SK-N-SH (cell line): ENCODE results near the gene PARP1. TPM values are rescaled to one million over a fixed set of nuclear protein-coding genes. Genes with fewer than 3 reads are reported as not detected.

Source experiments
- CTCF ChIA-PET: fragments of 300-600, 350-600 bp; formaldehyde crosslinking; extraction: SDS; loops from one replicate; lab custom pipeline; 2021; lab: Yijun Ruan, JAX
- POLR2A ChIA-PET: fragments of 350-600 bp; sonication (Branson Sonifier 250); formaldehyde crosslinking; extraction: SDS; loops from one replicate; lab custom pipeline; 2020; ENCODE audit warnings: antibody characterized with exemption, inconsistent platforms; lab: Yijun Ruan, JAX
- DNase-seq: peaks from one replicate; pipeline ENCODE4 v3.0.0; 2012
- H2AFZ ChIP-seq: fragments of 200-600 bp; sonication (generic); 2 replicates; pipeline ENCODE4 v1.8.1; 2016; ENCODE audit warnings: antibody characterized with exemption, mild to moderate bottlenecking, low read depth
- H3F3A ChIP-seq: fragments of 200-600 bp; sonication (generic); replicated peaks from 2 replicates; pipeline ENCODE3; 2016; ENCODE audit warnings: antibody characterized with exemption, mild to moderate bottlenecking; ENCODE audit not compliant: insufficient read depth
- H3K27ac ChIP-seq, 2 experiments: fragments of 200-500 bp in 1 of 2; fragments of 200-600 bp in 1 of 2; sonication (Bioruptor generic) in 1 of 2; sonication (generic), shearing (Covaris generic) in 1 of 2; 2 replicates each; pipeline versions ENCODE4 v1.5.1 to v1.6.1; 2014 to 2016; ENCODE audit warnings: low read depth in 2 of 2, inconsistent platforms in 1 of 2, low read length in 1 of 2, mild to moderate bottlenecking in 1 of 2, mixed read lengths in 1 of 2
- H3K27me3 ChIP-seq: fragments of 200-600 bp; sonication (generic), shearing (Covaris generic); 2 replicates; pipeline ENCODE4 v1.6.1; 2016; ENCODE audit warnings: mixed run types; ENCODE audit not compliant: insufficient read depth
- H3K36me3 ChIP-seq, 2 experiments: fragments of 200-500 bp in 1 of 2; fragments of 200-600 bp in 1 of 2; sonication (Bioruptor generic) in 1 of 2; sonication (generic) in 1 of 2; replicated peaks in 1 of 2; 2 replicates each; pipeline versions ENCODE3 to v1.5.1; 2014 to 2016; ENCODE audit warnings: low read length in 1 of 2, mild to moderate bottlenecking in 1 of 2; ENCODE audit not compliant: insufficient read depth in 2 of 2, control insufficient read depth in 1 of 2
- H3K4me1 ChIP-seq, 2 experiments: fragments of 200-500 bp in 1 of 2; fragments of 200-600 bp in 1 of 2; sonication (Bioruptor generic) in 1 of 2; sonication (generic), shearing (Covaris generic) in 1 of 2; 2 replicates each; pipeline versions ENCODE4 v1.5.1 to v1.6.1; 2014 to 2016; ENCODE audit warnings: low read depth in 1 of 2, low read length in 1 of 2, mixed run types in 1 of 2; ENCODE audit not compliant: insufficient read depth in 2 of 2, control insufficient read depth in 1 of 2
- H3K4me2 ChIP-seq: fragments of 200-600 bp; sonication (generic), shearing (Covaris generic); 2 replicates; pipeline ENCODE4 v1.6.1; 2017; ENCODE audit warnings: mixed run types
- H3K4me3 ChIP-seq, 2 experiments: fragments of 200-500 bp in 1 of 2; fragments of 200-600 bp in 1 of 2; sonication (Bioruptor generic) in 1 of 2; sonication (generic), shearing (Covaris generic) in 1 of 2; 2 replicates each; pipeline versions ENCODE4 v1.5.1 to v1.8.1; 2014 to 2016; ENCODE audit warnings: low read depth in 2 of 2, inconsistent platforms in 1 of 2, low read length in 1 of 2, mild to moderate bottlenecking in 1 of 2, mixed read lengths in 1 of 2, moderate library complexity in 1 of 2
- H3K79me2 ChIP-seq: fragments of 200-600 bp; sonication (generic); 2 replicates; pipeline ENCODE4 v1.8.1; 2017; ENCODE audit warnings: mild to moderate bottlenecking; ENCODE audit not compliant: insufficient read depth
- H3K9ac ChIP-seq: fragments of 200-600 bp; sonication (generic); 2 replicates; pipeline ENCODE4 v1.6.1; 2017; ENCODE audit warnings: mixed run types
- H3K9me2 ChIP-seq: fragments of 200-600 bp; sonication (generic); 2 replicates; pipeline ENCODE4 v1.6.1; 2017; ENCODE audit warnings: mixed run types
- H3K9me3 ChIP-seq: fragments of 200-600 bp; sonication (generic); 2 replicates; pipeline ENCODE4 v1.6.1; 2017; ENCODE audit warnings: mixed run types, mild to moderate bottlenecking, moderate library complexity
- H4K20me1 ChIP-seq: fragments of 200-600 bp; sonication (generic); 2 replicates; pipeline ENCODE4 v1.6.1; 2017; ENCODE audit warnings: mild to moderate bottlenecking, mixed run types; ENCODE audit not compliant: insufficient read depth
- CHD2 ChIP-seq: fragments of 150-350 bp; IDR thresholded peaks from 2 replicates; pipeline ENCODE4 v1.6.1; 2018; ENCODE audit warnings: low read length; ENCODE audit not compliant: partially characterized antibody
- CTCF ChIP-seq: fragments of 200-600 bp; sonication (generic); IDR thresholded peaks from 2 replicates; pipeline ENCODE4 v1.6.1; 2017; ENCODE audit warnings: antibody characterized with exemption, mild to moderate bottlenecking, moderate library complexity
- EP300 ChIP-seq, 2 experiments: IDR thresholded peaks; 2 replicates each; pipeline versions ENCODE4 v1.4.0 to v1.6.1; 2012; ENCODE audit warnings: borderline replicate concordance in 1 of 2, low read depth in 1 of 2, low read length in 1 of 2
- FOSL2 ChIP-seq: IDR thresholded peaks from 2 replicates; pipeline ENCODE4 v1.4.0; 2012; ENCODE audit warnings: low read depth, mild to moderate bottlenecking, moderate library complexity, borderline replicate concordance
- FOXJ3 ChIP-seq: sonication (generic); formaldehyde crosslinking; IDR thresholded peaks from 2 replicates; pipeline ENCODE4 v1.5.1; 2020; ENCODE audit warnings: mild to moderate bottlenecking, missing genetic modification reagents
- FOXM1 ChIP-seq: IDR thresholded peaks from 2 replicates; pipeline ENCODE4 v1.4.0; 2012; ENCODE audit warnings: low read depth, mild to moderate bottlenecking
- GABPA ChIP-seq: IDR thresholded peaks from 2 replicates; pipeline ENCODE4 v1.4.0; 2012; ENCODE audit warnings: low read depth, mild to moderate bottlenecking
- IRF3 ChIP-seq: fragments of 150-350 bp; IDR thresholded peaks from 2 replicates; pipeline ENCODE4 v1.6.1; 2016; ENCODE audit warnings: mild to moderate bottlenecking, low read depth, low read length
- MXI1 ChIP-seq: IDR thresholded peaks from 2 replicates; pipeline ENCODE4 v1.6.1; 2012; ENCODE audit warnings: mild to moderate bottlenecking, low read depth, low read length, improper control_type of control experiment
- NFIC ChIP-seq: IDR thresholded peaks from 2 replicates; pipeline ENCODE4 v1.4.0; 2012; ENCODE audit warnings: borderline replicate concordance
- NRF1 ChIP-seq: IDR thresholded peaks from 2 replicates; pipeline ENCODE4 v1.6.1; 2012; ENCODE audit warnings: low read depth, mild to moderate bottlenecking, low read length
- RAD21 ChIP-seq: IDR thresholded peaks from 2 replicates; pipeline ENCODE4 v1.6.1; 2012; ENCODE audit warnings: mild to moderate bottlenecking, low read length
- REST ChIP-seq: IDR thresholded peaks from 2 replicates; pipeline ENCODE4 v1.6.1; 2012; ENCODE audit warnings: mild to moderate bottlenecking, low read depth, low read length, moderate library complexity
- RFX5 ChIP-seq: IDR thresholded peaks from 2 replicates; pipeline ENCODE4 v1.6.1; 2012; ENCODE audit warnings: mild to moderate bottlenecking, improper control_type of control experiment, low read length
- SIN3A ChIP-seq: IDR thresholded peaks from 2 replicates; pipeline ENCODE4 v1.6.1; 2012; ENCODE audit warnings: low read depth, mild to moderate bottlenecking, low read length, moderate library complexity, borderline replicate concordance
- TCF12 ChIP-seq: IDR thresholded peaks from 2 replicates; pipeline ENCODE4 v1.4.0; 2012
- TEAD4 ChIP-seq: IDR thresholded peaks from 2 replicates; pipeline ENCODE4 v1.4.0; 2012; ENCODE audit warnings: mild to moderate bottlenecking, borderline replicate concordance; ENCODE audit not compliant: insufficient read depth
- WGBS: methylation state at CpG from one replicate; pipeline ENCODE4 v1.1.6; 2017; ENCODE audit warnings: low lambda C conversion rate; 5-methylcytosine and 5-hydroxymethylcytosine counted together
- polyA plus RNA-seq, 3 experiments: library from polyadenylated mRNA; depleted of rRNA; stranded (reverse); fragments of >200 nt; gene quantifications; 2 replicates each; pipeline ENCODE4 v1.2.3, GENCODE V29; 2012

Gene PARP1
- polyA plus RNA-seq, 1 of the 3 experiments (the other 2 are of a cell fraction) = 239 TPM

GRCh38 chr1:226349801-226350518, 57.9 kb downstream of the PARP1 start (continued):
- TF ChIP-seq FOSL2 = no peak
- TF ChIP-seq RFX5 = no peak
- no peak for TF ChIP-seq NRF1
- TF ChIP-seq EP300 (IDR thresholded peaks at IDR 0.05; ENCODE audit: borderline replicate concordance in 1 of 2, low read depth in 1 of 2, low read length in 1 of 2) = no peak
- TF ChIP-seq TCF12 = no peak

GRCh38 chr1:226349081-226349480, 58.8 kb downstream of the PARP1 start:
- CTCF ChIA-PET = interaction anchor here (0.6 to 1.3 kb wide), 2 partner anchors 16 to 232 kb away, joined by 3 to 4 read pairs; no protein-coding TSS in a partner anchor

GRCh38 chr1:226344441-226345259, 63.2 kb downstream of the PARP1 start:
- Histone ChIP-seq H3K4me2 (no peak overlapping the region), H4K20me1 (no peaks in the 10 kb centered on the region), H2AFZ (no peak overlapping the region), H3K9me3 (no peaks in the 10 kb centered on the region), H3K36me3 (no peaks in the 10 kb centered on the region), H3F3A (no peaks in the 10 kb centered on the region), H3K79me2 (no peaks in the 10 kb centered on the region), H3K27me3 (no peaks in the 10 kb centered on the region), H3K4me1 (no peaks in the 10 kb centered on the region), H3K9me2 (no peaks in the 10 kb centered on the region), H3K27ac (no peak overlapping the region), H3K9ac (no peak overlapping the region), H3K4me3 (no peak overlapping the region)
- 52% methylated on average over 8 of the region's 8 CpGs for WGBS
- POLR2A ChIA-PET = no interaction called here
- no peak for DNase-seq
- CTCF ChIA-PET = interaction anchor here (1.0 kb wide), 1 partner anchor 220 kb away, joined by 3 read pairs; no protein-coding TSS in a partner anchor
- no peak for TF ChIP-seq CTCF
- no peak for TF ChIP-seq EP300 (IDR thresholded peaks at IDR 0.05; ENCODE audit: borderline replicate concordance in 1 of 2, low read depth in 1 of 2, low read length in 1 of 2)
- no peak for TF ChIP-seq NFIC
- no peak for TF ChIP-seq SIN3A
- TF ChIP-seq FOXJ3 = no peak
- TF ChIP-seq GABPA = no peak
- no peak for TF ChIP-seq FOXM1
- TF ChIP-seq RAD21 = no peak
- TF ChIP-seq IRF3 = no peak
- no peak for TF ChIP-seq TEAD4
- TF ChIP-seq REST = no peak
- TF ChIP-seq NRF1 = no peak
- no peak for TF ChIP-seq CHD2

More at GRCh38 chr1:226349081-226349480, 58.8 kb downstream of the PARP1 start:
- no peak overlapping the region for H3K4me2 ChIP-seq
- no peaks in the 10 kb centered on the region for H3K79me2 ChIP-seq
- TF ChIP-seq MXI1 = no peak
- no peak overlapping the region for H3K9ac ChIP-seq
- H3F3A ChIP-seq = no peaks in the 10 kb centered on the region
- H3K4me3 ChIP-seq = no peak overlapping the region
- H3K27ac ChIP-seq = no peak overlapping the region
- DNase-seq = no peak
- WGBS = 83% methylated on average over 11 of the region's 11 CpGs
- H4K20me1 ChIP-seq = no peaks in the 10 kb centered on the region
- no peaks in the 10 kb centered on the region for H3K27me3 ChIP-seq
- H3K9me3 ChIP-seq = no peaks in the 10 kb centered on the region
- peaks cover 0 to 22% of the 10 kb centered on the region in 2 experiments; a peak in 1 of 4 replicates for H3K4me1 ChIP-seq
- H2AFZ ChIP-seq = no peak overlapping the region
- H3K9me2 ChIP-seq = no peaks in the 10 kb centered on the region
- POLR2A ChIA-PET = no interaction called here
- H3K36me3 ChIP-seq = no peaks in the 10 kb centered on the region
